Measurements from ENCODE around the gene PTPRS. TPM values are rescaled to one million over a fixed set of nuclear protein-coding genes. Genes with fewer than 3 reads are reported as not detected.

The PTPRS gene
- total and polyA plus RNA-seq, 2 of the 8 experiments (the other 6 are each of a cell fraction or from before 2014, with no cell fraction given): 96.8 to 223 TPM

- H3K27ac ChIP-seq (ENCODE audit: low read depth, low read length): no peak overlapping the region
- H3K18ac ChIP-seq (ENCODE audit: extremely low read depth, low read length): no peak overlapping the region
- H3K4ac ChIP-seq (replicated peaks; ENCODE audit: insufficient read length, low read depth, low read length): no peak overlapping the region
- no peaks in the 10 kb centered on the region for H3K27me3 ChIP-seq (replicated peaks in 1 of 4; ENCODE audit: control insufficient read depth in 3 of 4, extremely low read depth in 1 of 4, insufficient read depth in 3 of 4, low read length in 3 of 4)
- H2BK15ac ChIP-seq (ENCODE audit: low read length): no peak overlapping the region
- no peaks in the 10 kb centered on the region for H3K9me3 ChIP-seq (ENCODE audit: insufficient read depth in 2 of 2, low read depth in 1 of 2, low read length in 1 of 2)
- no peak overlapping the region for H2BK20ac ChIP-seq (ENCODE audit: low read length)
- H3K14ac ChIP-seq (ENCODE audit: insufficient read length): no peak overlapping the region
- TF ChIP-seq SP1 (IDR thresholded peaks at IDR 0.05; ENCODE audit: low read depth, low read length) (0 out of 2 replicates have a peak, but pooled peaks have one; percentile 23), SIN3A (conservative IDR thresholded peaks at IDR 0.05 in 1 of 2, IDR thresholded peaks at IDR 0.05 in 1 of 2; ENCODE audit: low read depth in 1 of 2, low read length in 2 of 2) (no peak)
- H2BK5ac ChIP-seq (ENCODE audit: low read depth, low read length): no peak overlapping the region
- CTCF ChIA-PET (ENCODE audit: partially characterized antibody): interaction anchor here (0.7 to 1.9 kb wide), 2 partner anchors 19 to 36 kb away, joined by 3 to 7 read pairs; no protein-coding TSS in a partner anchor
- peaks cover 26% of the 10 kb centered on the region for H3K79me1 ChIP-seq (ENCODE audit: low read depth, low read length)
- no peak overlapping the region for H2BK120ac ChIP-seq (replicated peaks; ENCODE audit: low read depth, low read length)
- H3K4me1 ChIP-seq (replicated peaks in 1 of 4; ENCODE audit: control insufficient read depth in 3 of 4, insufficient read depth in 4 of 4, low read length in 3 of 4): peaks cover 2 to 5% (median 3%) of the 10 kb centered on the region in 4 experiments; a peak in 4 of 7 replicates
- no peak overlapping the region for H4K5ac ChIP-seq (ENCODE audit: insufficient read length, low read depth, low read length)
- no peak overlapping the region for H3K9ac ChIP-seq (replicated peaks in 1 of 4; ENCODE audit: extremely low read depth in 1 of 4, low read depth in 3 of 4, low read length in 3 of 4)
- peaks cover 16 to 26% of the 10 kb centered on the region in 2 experiments for H4K20me1 ChIP-seq (replicated peaks in 1 of 2; ENCODE audit: control insufficient read depth in 1 of 2, insufficient read depth in 2 of 2, low read length in 2 of 2)
- H2BK12ac ChIP-seq (ENCODE audit: low read depth, low read length): no peak overlapping the region
- no peak for FAIRE-seq
- no peak overlapping the region for H4K91ac ChIP-seq (replicated peaks; ENCODE audit: insufficient read length, low read length)
- no peaks in the 10 kb centered on the region for H3K36me3 ChIP-seq (ENCODE audit: control insufficient read depth in 2 of 4, insufficient read depth in 4 of 4, low read length in 3 of 4)
- no peak overlapping the region for H3K56ac ChIP-seq (replicated peaks; ENCODE audit: insufficient read length, low read depth, low read length)
- H3K79me2 ChIP-seq (ENCODE audit: control insufficient read depth in 1 of 2, insufficient read depth in 2 of 2, low read length in 2 of 2): peaks cover 0 to 37% of the 10 kb centered on the region in 2 experiments; a peak in 2 of 4 replicates
- H3K4me3 ChIP-seq (ENCODE audit: extremely low read depth in 1 of 4, insufficient read depth in 2 of 4, low read depth in 3 of 4, low read length in 4 of 4): no peak overlapping the region
- POLR2A ChIA-PET (ENCODE audit: partially characterized antibody): interaction anchor here (1.2 kb wide), 1 partner anchor 21 kb away, joined by 3 read pairs; no protein-coding TSS in a partner anchor
- no peak overlapping the region for H4K8ac ChIP-seq (ENCODE audit: extremely low read depth, insufficient read depth, low read length)
- DNase-seq (ENCODE audit: low read depth in 1 of 2, low spot score in 2 of 2): no peak
- no peak overlapping the region for H2AFZ ChIP-seq (ENCODE audit: low read length)
- no peak overlapping the region for H3K4me2 ChIP-seq (ENCODE audit: insufficient read depth in 1 of 2, low read depth in 2 of 2, low read length in 2 of 2)
- no peak overlapping the region for H3K23ac ChIP-seq (ENCODE audit: insufficient read length)
- H2AK5ac ChIP-seq (ENCODE audit: low read depth, low read length): no peak overlapping the region
- WGBS, 2 experiments (ENCODE audit: extremely low coverage in 1 of 2, insufficient coverage in 1 of 2, insufficient read length in 1 of 2, insufficient replicate concordance in 2 of 2, low coverage in 1 of 2, low lambda C conversion rate in 2 of 2, missing lambda C conversion rate in 1 of 2): 91% methylated on average over 19 of the region's 19 CpGs; no CpG with 5 or more reads in 1 of the 2 experiments
- no peaks in the 10 kb centered on the region for H3K23me2 ChIP-seq (ENCODE audit: low read depth, low read length)
Observed at GRCh38 chr19:5307655-5308054, 33.0 kb downstream of the PTPRS start.

Measured in H1 (cell line).